Measurements from ENCODE around the gene ZNF674.

GRCh38 chrX:46477435-46477834 lies 67.8 kb downstream of the ZNF674 start:
- TF ChIP-seq, protein P1, sequence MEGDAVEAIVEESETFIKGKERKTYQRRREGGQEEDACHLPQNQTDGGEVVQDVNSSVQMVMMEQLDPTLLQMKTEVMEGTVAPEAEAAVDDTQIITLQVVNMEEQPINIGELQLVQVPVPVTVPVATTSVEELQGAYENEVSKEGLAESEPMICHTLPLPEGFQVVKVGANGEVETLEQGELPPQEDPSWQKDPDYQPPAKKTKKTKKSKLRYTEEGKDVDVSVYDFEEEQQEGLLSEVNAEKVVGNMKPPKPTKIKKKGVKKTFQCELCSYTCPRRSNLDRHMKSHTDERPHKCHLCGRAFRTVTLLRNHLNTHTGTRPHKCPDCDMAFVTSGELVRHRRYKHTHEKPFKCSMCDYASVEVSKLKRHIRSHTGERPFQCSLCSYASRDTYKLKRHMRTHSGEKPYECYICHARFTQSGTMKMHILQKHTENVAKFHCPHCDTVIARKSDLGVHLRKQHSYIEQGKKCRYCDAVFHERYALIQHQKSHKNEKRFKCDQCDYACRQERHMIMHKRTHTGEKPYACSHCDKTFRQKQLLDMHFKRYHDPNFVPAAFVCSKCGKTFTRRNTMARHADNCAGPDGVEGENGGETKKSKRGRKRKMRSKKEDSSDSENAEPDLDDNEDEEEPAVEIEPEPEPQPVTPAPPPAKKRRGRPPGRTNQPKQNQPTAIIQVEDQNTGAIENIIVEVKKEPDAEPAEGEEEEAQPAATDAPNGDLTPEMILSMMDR (IDR thresholded peaks at IDR 0.05): no peak
- TF ChIP-seq POLR2A (IDR thresholded peaks at IDR 0.05) (no peak), POLR2AphosphoS5 (IDR thresholded peaks at IDR 0.05) (no peak), EP300 (IDR thresholded peaks at IDR 0.05) (no peak)

All from stomach (tissue), 4 donors.